ENCODE results near the gene TDRD3.

- TF ChIP-seq CTCF (IDR thresholded peaks at IDR 0.05; ENCODE audit: borderline replicate concordance, extremely low read depth, low read length, poor library complexity, severe bottlenecking) = no peak
- TF ChIP-seq EZH2 (IDR thresholded peaks at IDR 0.05; ENCODE audit: borderline replicate concordance, low read depth, low read length, severe bottlenecking) = no peak
Measured at GRCh38 chr13:60613080-60613479, 216.1 kb downstream of the TDRD3 start.

Data from DND-41 (cell line).